Endothelial cell of umbilical vein (primary cell): ENCODE measurements around the gene RDH13. TPM values are rescaled to one million over a fixed set of nuclear protein-coding genes. Genes with fewer than 3 reads are reported as not detected.

Source experiments
- BruUV-seq: library from RNA; stranded (reverse); fragments of 400-500 nt; replicated peaks from 2 replicates; lab custom pipeline; 2021; lab: Mats Ljungman, UMichigan
- CTCF ChIA-PET: fragments of 300-600, 350-600 bp; sonication (Branson Sonifier 250); formaldehyde crosslinking; loops from one replicate; lab custom pipeline; 2021; ENCODE audit warnings: antibody characterized with exemption, inconsistent platforms; lab: Charles Lee
- POLR2A ChIA-PET: fragments of 300-600, 350-600 bp; sonication (Branson Sonifier 250); formaldehyde crosslinking; loops from one replicate; lab custom pipeline; 2021; ENCODE audit warnings: antibody characterized with exemption, inconsistent platforms; lab: Charles Lee
- DNase-seq: peaks from one replicate; pipeline ENCODE4 v3.0.0-alpha.2; 2011; ENCODE audit warnings: low read depth, low spot score
- FAIRE-seq: peaks from 2 replicates; lab custom pipeline; 2011; peaks lifted over from hg19 to GRCh38; lab: Jason Lieb, UNC
- H2AFZ ChIP-seq: 2 replicates; pipeline ENCODE4 v1.6.0; 2012; ENCODE audit warnings: low read depth, low read length, control low read depth, inconsistent platforms
- H3K27ac ChIP-seq: 2 replicates; pipeline ENCODE4 v1.5.1; 2011; ENCODE audit warnings: low read depth, mild to moderate bottlenecking, control low read depth, low read length, moderate library complexity; ENCODE audit not compliant: insufficient read depth
- H3K27me3 ChIP-seq, 2 experiments: 2 replicates each; pipeline versions ENCODE4 v1.6.0 to v1.6.1; 2011; ENCODE audit warnings: low read length in 2 of 2, mixed read lengths in 1 of 2; ENCODE audit not compliant: control insufficient read depth in 2 of 2, insufficient read depth in 2 of 2
- H3K36me3 ChIP-seq, 2 experiments: 2 replicates in 1 of 2; 3 replicates in 1 of 2; pipeline ENCODE4 v1.5.1; 2011; ENCODE audit warnings: low read length in 2 of 2, mild to moderate bottlenecking in 1 of 2, moderate library complexity in 1 of 2; ENCODE audit not compliant: control insufficient read depth in 2 of 2, insufficient read depth in 2 of 2; ENCODE audit errors: extremely low read depth in 1 of 2
- H3K4me1 ChIP-seq: 3 replicates; pipeline ENCODE4 v1.5.1; 2011; ENCODE audit warnings: mild to moderate bottlenecking, low read length; ENCODE audit not compliant: control insufficient read depth, insufficient read depth; ENCODE audit errors: extremely low read depth
- H3K4me2 ChIP-seq: 2 replicates; pipeline ENCODE4 v1.6.1; 2011; ENCODE audit warnings: low read length, control low read depth, mixed read lengths; ENCODE audit not compliant: insufficient read depth
- H3K4me3 ChIP-seq, 3 experiments: fragments of 200-600 bp in 1 of 3; sonication (generic), shearing (Covaris generic) in 1 of 3; replicated peaks in 1 of 3; 2 replicates each; pipeline ENCODE4 v1.5.1; 2011 to 2016; ENCODE audit warnings: control low read depth in 3 of 3, low read length in 3 of 3, mild to moderate bottlenecking in 2 of 3, inconsistent platforms in 1 of 3, low read depth in 1 of 3, moderate library complexity in 1 of 3; ENCODE audit not compliant: insufficient read depth in 1 of 3
- H3K79me2 ChIP-seq: 2 replicates; pipeline ENCODE4 v1.6.0; 2012; ENCODE audit warnings: low read length, inconsistent platforms; ENCODE audit not compliant: control insufficient read depth, insufficient read depth
- H3K9ac ChIP-seq: replicated peaks from 2 replicates; pipeline ENCODE3; 2011; ENCODE audit warnings: low read length, control low read depth; ENCODE audit not compliant: insufficient read depth; ENCODE audit errors: extremely low read depth
- H3K9me1 ChIP-seq: replicated peaks from 3 replicates; pipeline ENCODE4 v1.6.0; 2011; ENCODE audit warnings: mild to moderate bottlenecking, low read length; ENCODE audit not compliant: control insufficient read depth, insufficient read depth; ENCODE audit errors: extremely low read depth
- H3K9me3 ChIP-seq: replicated peaks from 2 replicates; pipeline ENCODE4 v1.5.1; 2012; ENCODE audit warnings: low read length, inconsistent platforms; ENCODE audit not compliant: control insufficient read depth, insufficient read depth
- H4K20me1 ChIP-seq: replicated peaks from 2 replicates; pipeline ENCODE3; 2011; ENCODE audit warnings: mild to moderate bottlenecking, low read length; ENCODE audit not compliant: control insufficient read depth, insufficient read depth; ENCODE audit errors: extremely low read depth
- CTCF ChIP-seq, 2 donors: IDR thresholded peaks; 1 replicate in 1 of 2; 2 replicates in 1 of 2; pipeline ENCODE4 v1.5.1; 2011; ENCODE audit warnings: low read length in 2 of 2, mild to moderate bottlenecking in 2 of 2, moderate library complexity in 2 of 2, control low read depth in 1 of 2, inconsistent platforms in 1 of 2, low read depth in 1 of 2; ENCODE audit not compliant: insufficient read depth in 1 of 2; ENCODE audit errors: extremely low read depth in 1 of 2
- EZH2 ChIP-seq: IDR thresholded peaks from 2 replicates; pipeline ENCODE4 v1.6.1; 2012; ENCODE audit warnings: borderline replicate concordance, low read depth, mild to moderate bottlenecking, moderate library complexity, low read length, inconsistent platforms; ENCODE audit not compliant: severe bottlenecking
- GATA2 ChIP-seq: IDR thresholded peaks from 2 replicates; pipeline ENCODE4 v1.7.0; 2011; ENCODE audit warnings: low read depth, mild to moderate bottlenecking, moderate library complexity, mixed read lengths, low read length; ENCODE audit not compliant: insufficient read length, insufficient read depth
- JUN ChIP-seq: IDR thresholded peaks from 2 replicates; pipeline ENCODE4 v1.6.1; 2011; ENCODE audit warnings: borderline replicate concordance, low read depth; ENCODE audit not compliant: insufficient read length, insufficient read depth
- MAX ChIP-seq: IDR thresholded peaks from 2 replicates; pipeline ENCODE4 v1.6.1; 2011; ENCODE audit not compliant: insufficient read depth, insufficient read length
- MYC ChIP-seq: IDR thresholded peaks from one replicate; pipeline ENCODE4 v1.6.1; 2011; ENCODE audit warnings: mild to moderate bottlenecking, low read depth, low read length
- POLR2A ChIP-seq: IDR thresholded peaks from 2 replicates; pipeline ENCODE4 v1.6.1; 2012; ENCODE audit warnings: low read depth, mild to moderate bottlenecking, control low read depth, low read length
- POLR2AphosphoS5 ChIP-seq: IDR thresholded peaks from 2 replicates; pipeline ENCODE4 v1.6.1; 2012; ENCODE audit warnings: low read depth, mild to moderate bottlenecking, control low read depth, low read length, moderate library complexity; ENCODE audit not compliant: insufficient read depth
- dilution Hi-C: fragments of 300-500 bp; cut with MboI; formaldehyde crosslinking; loops from one replicate; pipeline ENCODE4 v1.15.0; 2019; ENCODE audit warnings: low sequenced_read_pairs; ENCODE audit not compliant: extremely low pct_ligation_motif_present
- intact Hi-C: fragments of 100-400 bp; cut with micrococcal nuclease; formaldehyde crosslinking; loops from one replicate; pipeline ENCODE4 v1.10.0; 2022
- polyA plus RNA-seq, 4 experiments: library from polyadenylated mRNA; depleted of rRNA in 3 of 4; stranded (reverse) in 3 of 4; unstranded in 1 of 4; fragments of >200 nt; gene quantifications; 2 replicates each; pipeline versions ENCODE4 v1.2.1 to v1.2.3, GENCODE V29; 2011 to 2012; ENCODE audit warnings: missing spikeins in 1 of 4
- total RNA-seq: library from RNA; stranded (reverse); gene quantifications from 2 replicates; pipeline ENCODE4 v1.2.3, GENCODE V29; 2021

Gene RDH13
- total and polyA plus RNA-seq, 2 donors (not counting 3 experiments of a cell fraction or from before 2014, with no cell fraction given): 8.7 to 19.6 TPM

GRCh38 chr19:55032170-55032800 lies 30.7 kb downstream of the RDH13 start:
- Histone ChIP-seq H3K4me3 (no peak overlapping the region), H3K36me3 (no peaks in the 10 kb centered on the region), H3K4me2 (no peak overlapping the region), H2AFZ (no peak overlapping the region), H3K27me3 (no peaks in the 10 kb centered on the region), H3K9me1 (no peaks in the 10 kb centered on the region), H3K9me3 (no peaks in the 10 kb centered on the region), H4K20me1 (no peaks in the 10 kb centered on the region), H3K4me1 (no peaks in the 10 kb centered on the region), H3K79me2 (no peaks in the 10 kb centered on the region), H3K9ac (no peak overlapping the region), H3K27ac (no peak overlapping the region)
- TF ChIP-seq POLR2A: no peak
- TF ChIP-seq MYC: no peak
- TF ChIP-seq CTCF (IDR thresholded peaks at IDR 0.05; ENCODE audit: extremely low read depth in 1 of 2, insufficient read depth in 1 of 2, low read depth in 1 of 2, low read length in 2 of 2): no peak
- TF ChIP-seq EZH2: no peak
- TF ChIP-seq GATA2: no peak
- TF ChIP-seq POLR2AphosphoS5: no peak
- no peak for TF ChIP-seq MAX
- TF ChIP-seq JUN: no peak
- ChIA-PET POLR2A (no interaction called here), CTCF (no interaction called here)
- DNase-seq (no peak), FAIRE-seq (no peak)
- intact Hi-C loops: no loop called here
- dilution Hi-C loops: no loop called here
- BruUV-seq: no TSS peak
